ENCODE results near the gene TOP2B. TPM values are rescaled to one million over a fixed set of nuclear protein-coding genes. Genes with fewer than 3 reads are reported as not detected.

Gene TOP2B
- total and polyA plus RNA-seq, 2 experiments from 2014 or later: 92.0 to 179 TPM

DNA sequence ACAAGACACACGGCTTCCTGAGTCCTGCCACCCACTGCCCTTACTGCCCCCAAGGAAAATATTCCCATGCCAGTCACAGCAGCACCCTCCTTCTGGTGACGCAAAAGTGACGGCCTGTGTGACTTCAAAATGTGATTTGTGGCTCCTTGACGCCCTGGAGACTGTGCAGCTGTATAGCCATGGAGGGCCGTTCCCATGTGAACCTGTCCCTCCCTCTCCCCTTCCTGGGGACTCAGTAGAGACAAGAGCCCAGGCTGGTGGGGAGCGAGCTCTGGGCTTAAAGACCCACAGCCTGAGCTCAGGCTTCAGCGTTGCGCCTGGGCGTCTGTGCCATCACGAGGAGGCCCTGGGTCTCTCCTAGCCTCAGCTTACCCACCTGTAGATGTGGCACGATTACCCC lies 78.2 kb downstream of the TOP2B start:
- Histone ChIP-seq H3K4me1 (ENCODE audit: insufficient read depth) (no peaks in the 10 kb centered on the region), H3K79me2 (replicated peaks; ENCODE audit: insufficient read depth) (no peaks in the 10 kb centered on the region), H3K9me2 (ENCODE audit: insufficient read depth) (no peaks in the 10 kb centered on the region), H3F3A (replicated peaks; ENCODE audit: low read depth) (no peaks in the 10 kb centered on the region), H3K27me3 (ENCODE audit: insufficient read depth) (no peaks in the 10 kb centered on the region), H3K27ac (ENCODE audit: low read depth) (no peak overlapping the region), H3K4me2 (no peak overlapping the region), H3K36me3 (ENCODE audit: insufficient read depth) (no peaks in the 10 kb centered on the region), H3K4me3 (no peak overlapping the region), H4K20me1 (replicated peaks; ENCODE audit: insufficient read depth) (no peaks in the 10 kb centered on the region), H2AFZ (no peak overlapping the region)
- Mint-ChIP-seq H3K9me3 (no peaks in the 10 kb centered on the region; the same call in 2 of the 3 replicates), H3K27ac (no peak overlapping the region), H3K36me3 (ENCODE audit: low read depth) (no peaks in the 10 kb centered on the region), H3K4me3 (no peak overlapping the region), H3K27me3 (ENCODE audit: insufficient read depth, low read depth, poor library complexity) (peaks cover 12% of the 10 kb centered on the region), H3K4me1 (peaks cover 8% of the 10 kb centered on the region; the same call in 2 of the 3 replicates)
- TF ChIP-seq POLR2AphosphoS5 (IDR thresholded peaks at IDR 0.05; ENCODE audit: low read depth): no peak
- TF ChIP-seq, protein P1, sequence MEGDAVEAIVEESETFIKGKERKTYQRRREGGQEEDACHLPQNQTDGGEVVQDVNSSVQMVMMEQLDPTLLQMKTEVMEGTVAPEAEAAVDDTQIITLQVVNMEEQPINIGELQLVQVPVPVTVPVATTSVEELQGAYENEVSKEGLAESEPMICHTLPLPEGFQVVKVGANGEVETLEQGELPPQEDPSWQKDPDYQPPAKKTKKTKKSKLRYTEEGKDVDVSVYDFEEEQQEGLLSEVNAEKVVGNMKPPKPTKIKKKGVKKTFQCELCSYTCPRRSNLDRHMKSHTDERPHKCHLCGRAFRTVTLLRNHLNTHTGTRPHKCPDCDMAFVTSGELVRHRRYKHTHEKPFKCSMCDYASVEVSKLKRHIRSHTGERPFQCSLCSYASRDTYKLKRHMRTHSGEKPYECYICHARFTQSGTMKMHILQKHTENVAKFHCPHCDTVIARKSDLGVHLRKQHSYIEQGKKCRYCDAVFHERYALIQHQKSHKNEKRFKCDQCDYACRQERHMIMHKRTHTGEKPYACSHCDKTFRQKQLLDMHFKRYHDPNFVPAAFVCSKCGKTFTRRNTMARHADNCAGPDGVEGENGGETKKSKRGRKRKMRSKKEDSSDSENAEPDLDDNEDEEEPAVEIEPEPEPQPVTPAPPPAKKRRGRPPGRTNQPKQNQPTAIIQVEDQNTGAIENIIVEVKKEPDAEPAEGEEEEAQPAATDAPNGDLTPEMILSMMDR (conservative IDR thresholded peaks at IDR 0.05; ENCODE audit: low read depth in 2 of 2): no peak
- no peak for TF ChIP-seq ZNF114 (CRISPR knock-in tag; IDR thresholded peaks at IDR 0.05)
- no peak for TF ChIP-seq ZNF331 (CRISPR knock-in tag; IDR thresholded peaks at IDR 0.05; ENCODE audit: low read depth)
- TF ChIP-seq, protein P2, sequence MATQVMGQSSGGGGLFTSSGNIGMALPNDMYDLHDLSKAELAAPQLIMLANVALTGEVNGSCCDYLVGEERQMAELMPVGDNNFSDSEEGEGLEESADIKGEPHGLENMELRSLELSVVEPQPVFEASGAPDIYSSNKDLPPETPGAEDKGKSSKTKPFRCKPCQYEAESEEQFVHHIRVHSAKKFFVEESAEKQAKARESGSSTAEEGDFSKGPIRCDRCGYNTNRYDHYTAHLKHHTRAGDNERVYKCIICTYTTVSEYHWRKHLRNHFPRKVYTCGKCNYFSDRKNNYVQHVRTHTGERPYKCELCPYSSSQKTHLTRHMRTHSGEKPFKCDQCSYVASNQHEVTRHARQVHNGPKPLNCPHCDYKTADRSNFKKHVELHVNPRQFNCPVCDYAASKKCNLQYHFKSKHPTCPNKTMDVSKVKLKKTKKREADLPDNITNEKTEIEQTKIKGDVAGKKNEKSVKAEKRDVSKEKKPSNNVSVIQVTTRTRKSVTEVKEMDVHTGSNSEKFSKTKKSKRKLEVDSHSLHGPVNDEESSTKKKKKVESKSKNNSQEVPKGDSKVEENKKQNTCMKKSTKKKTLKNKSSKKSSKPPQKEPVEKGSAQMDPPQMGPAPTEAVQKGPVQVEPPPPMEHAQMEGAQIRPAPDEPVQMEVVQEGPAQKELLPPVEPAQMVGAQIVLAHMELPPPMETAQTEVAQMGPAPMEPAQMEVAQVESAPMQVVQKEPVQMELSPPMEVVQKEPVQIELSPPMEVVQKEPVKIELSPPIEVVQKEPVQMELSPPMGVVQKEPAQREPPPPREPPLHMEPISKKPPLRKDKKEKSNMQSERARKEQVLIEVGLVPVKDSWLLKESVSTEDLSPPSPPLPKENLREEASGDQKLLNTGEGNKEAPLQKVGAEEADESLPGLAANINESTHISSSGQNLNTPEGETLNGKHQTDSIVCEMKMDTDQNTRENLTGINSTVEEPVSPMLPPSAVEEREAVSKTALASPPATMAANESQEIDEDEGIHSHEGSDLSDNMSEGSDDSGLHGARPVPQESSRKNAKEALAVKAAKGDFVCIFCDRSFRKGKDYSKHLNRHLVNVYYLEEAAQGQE (IDR thresholded peaks at IDR 0.05; ENCODE audit: unreplicated experiment): no peak
- TF ChIP-seq, protein P3, sequence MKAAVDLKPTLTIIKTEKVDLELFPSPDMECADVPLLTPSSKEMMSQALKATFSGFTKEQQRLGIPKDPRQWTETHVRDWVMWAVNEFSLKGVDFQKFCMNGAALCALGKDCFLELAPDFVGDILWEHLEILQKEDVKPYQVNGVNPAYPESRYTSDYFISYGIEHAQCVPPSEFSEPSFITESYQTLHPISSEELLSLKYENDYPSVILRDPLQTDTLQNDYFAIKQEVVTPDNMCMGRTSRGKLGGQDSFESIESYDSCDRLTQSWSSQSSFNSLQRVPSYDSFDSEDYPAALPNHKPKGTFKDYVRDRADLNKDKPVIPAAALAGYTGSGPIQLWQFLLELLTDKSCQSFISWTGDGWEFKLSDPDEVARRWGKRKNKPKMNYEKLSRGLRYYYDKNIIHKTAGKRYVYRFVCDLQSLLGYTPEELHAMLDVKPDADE (IDR thresholded peaks at IDR 0.05): no peak
- no peak for TF ChIP-seq NANOG (IDR thresholded peaks at IDR 0.05; ENCODE audit: borderline replicate concordance)
- TF ChIP-seq EZH2phosphoT487 (IDR thresholded peaks at IDR 0.05; ENCODE audit: unreplicated experiment): no peak
- TF ChIP-seq JUNB (IDR thresholded peaks at IDR 0.05; ENCODE audit: unreplicated experiment): no peak
- ATAC-seq (no peak), DNase-seq (ENCODE audit: low spot score) (no peak)

DNA sequence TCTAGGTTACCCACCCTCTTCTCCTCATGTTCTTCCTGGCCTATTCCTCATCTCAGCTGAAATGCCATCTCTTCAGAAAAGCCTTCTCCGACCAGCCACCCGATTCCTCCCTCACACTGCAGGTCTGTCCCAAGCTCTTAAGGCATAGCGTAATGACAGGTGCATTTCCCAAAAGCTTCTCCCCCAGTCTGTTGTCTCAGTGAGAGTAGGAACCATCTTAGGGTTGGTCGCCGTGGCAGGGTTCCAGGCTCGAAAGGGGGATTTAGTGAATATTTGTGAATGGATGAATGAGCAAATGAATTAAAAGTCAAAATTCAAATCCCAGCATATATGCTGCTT lies 78.6 kb downstream of the TOP2B start:
- Histone ChIP-seq H4K20me1 (replicated peaks; ENCODE audit: insufficient read depth) (no peaks in the 10 kb centered on the region), H3K4me2 (no peak overlapping the region), H3K36me3 (ENCODE audit: insufficient read depth) (no peaks in the 10 kb centered on the region), H3K79me2 (replicated peaks; ENCODE audit: insufficient read depth) (no peaks in the 10 kb centered on the region), H2AFZ (no peak overlapping the region), H3K9me2 (ENCODE audit: insufficient read depth) (no peaks in the 10 kb centered on the region), H3K27ac (ENCODE audit: low read depth) (no peak overlapping the region), H3K4me1 (ENCODE audit: insufficient read depth) (no peaks in the 10 kb centered on the region), H3K27me3 (ENCODE audit: insufficient read depth) (no peaks in the 10 kb centered on the region), H3F3A (replicated peaks; ENCODE audit: low read depth) (no peaks in the 10 kb centered on the region), H3K4me3 (no peak overlapping the region)
- peaks cover 12% of the 10 kb centered on the region for H3K27me3 Mint-ChIP-seq (ENCODE audit: insufficient read depth, low read depth, poor library complexity)
- H3K27ac Mint-ChIP-seq: no peak overlapping the region
- no peak overlapping the region for H3K4me3 Mint-ChIP-seq
- no peaks in the 10 kb centered on the region for H3K36me3 Mint-ChIP-seq (ENCODE audit: low read depth)
- ATAC-seq (no peak), DNase-seq (ENCODE audit: low spot score) (no peak)
- H3K4me1 Mint-ChIP-seq: peaks cover 8% of the 10 kb centered on the region; the same call in 2 of the 3 replicates
- no peaks in the 10 kb centered on the region; the same call in 2 of the 3 replicates for H3K9me3 Mint-ChIP-seq
- TF ChIP-seq EZH2 (IDR thresholded peaks at IDR 0.05; ENCODE audit: low read depth, unreplicated experiment) (no peak), NANOG (IDR thresholded peaks at IDR 0.05; ENCODE audit: borderline replicate concordance) (no peak)
- TF ChIP-seq, protein P3 (IDR thresholded peaks at IDR 0.05): no peak
- TF ChIP-seq, protein P2 (IDR thresholded peaks at IDR 0.05; ENCODE audit: unreplicated experiment): no peak

All from GM23338 (cell line).